HG02763 (cell line): Measurements from ENCODE around the gene NHLRC3.
A peak's percentile ranks its signal among the peaks of the same experiment; 100 is the strongest.
"Not testable (repeated sequence)": the region's sequence is repeated elsewhere in the genome, so short reads cannot be mapped to it uniquely, and the experiment has no call there.

ENCODE experiments used
- ATAC-seq: cut with Tn5 transposase; IDR thresholded peaks from one replicate; pipeline ENCODE4 v1.9.1; 2021; ENCODE audit warnings: mild to moderate bottlenecking, moderate library complexity; ENCODE audit not compliant: unreplicated experiment

The NHLRC3 gene

DNA sequence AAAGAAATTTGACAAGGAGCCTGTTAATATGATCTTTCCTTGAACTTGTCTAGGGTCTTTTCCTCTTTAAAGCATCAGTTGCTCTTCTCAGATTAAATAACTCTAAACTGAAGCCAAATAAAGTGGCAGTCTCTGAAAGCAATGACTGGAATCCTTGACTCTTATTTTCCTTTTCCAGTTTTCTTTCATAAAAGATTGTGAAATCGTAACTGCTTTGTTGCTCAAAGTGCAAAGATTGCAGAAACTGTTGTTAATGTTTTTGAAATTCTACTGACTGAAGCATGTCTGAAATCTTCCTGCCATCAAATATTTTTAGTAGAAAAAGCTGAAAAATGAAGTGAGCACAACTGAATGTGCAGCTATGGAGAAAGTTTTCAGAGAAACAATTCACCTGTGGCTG, 1.9 kb downstream of the NHLRC3 start:
- no peak for ATAC-seq

DNA sequence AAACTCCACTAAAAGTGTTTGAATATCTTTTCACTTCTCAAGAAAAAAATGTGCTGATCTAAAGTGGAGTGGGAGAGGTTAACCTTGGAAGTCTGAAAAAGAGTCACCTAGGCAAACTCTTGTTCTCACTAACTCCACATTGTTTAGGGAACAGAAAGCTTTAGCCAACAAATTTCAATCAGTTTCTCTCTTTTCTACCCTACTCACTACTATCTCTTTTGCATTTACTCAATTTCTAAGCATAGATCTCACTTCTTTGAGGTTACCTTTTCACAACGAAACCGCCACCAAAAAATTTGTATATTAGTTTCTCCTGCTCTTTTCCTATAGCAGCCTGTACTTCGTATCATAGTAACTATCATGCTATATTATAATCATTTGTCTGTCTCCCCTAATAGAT, 6.3 kb downstream of the NHLRC3 start:
- ATAC-seq: peak; percentile 69

DNA sequence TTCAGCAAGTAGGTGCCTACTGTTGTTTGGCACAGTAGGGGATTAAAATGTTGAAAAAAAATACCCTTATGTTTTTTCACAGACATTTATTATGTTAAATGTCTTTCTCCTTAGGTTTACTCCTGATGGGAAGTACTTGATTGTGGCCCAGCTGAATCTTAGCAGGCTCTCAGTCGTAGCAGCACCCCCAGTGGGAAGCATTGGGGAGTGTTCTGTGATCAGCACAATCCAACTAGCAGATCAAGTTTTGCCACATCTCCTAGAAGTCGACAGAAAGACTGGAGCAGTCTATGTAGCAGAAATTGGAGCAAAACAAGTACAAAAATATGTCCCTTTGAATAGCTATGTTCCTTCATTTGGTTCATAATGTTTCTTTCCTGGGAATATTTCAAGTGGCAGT, 9.3 kb downstream of the NHLRC3 start:
- no peak for ATAC-seq

DNA sequence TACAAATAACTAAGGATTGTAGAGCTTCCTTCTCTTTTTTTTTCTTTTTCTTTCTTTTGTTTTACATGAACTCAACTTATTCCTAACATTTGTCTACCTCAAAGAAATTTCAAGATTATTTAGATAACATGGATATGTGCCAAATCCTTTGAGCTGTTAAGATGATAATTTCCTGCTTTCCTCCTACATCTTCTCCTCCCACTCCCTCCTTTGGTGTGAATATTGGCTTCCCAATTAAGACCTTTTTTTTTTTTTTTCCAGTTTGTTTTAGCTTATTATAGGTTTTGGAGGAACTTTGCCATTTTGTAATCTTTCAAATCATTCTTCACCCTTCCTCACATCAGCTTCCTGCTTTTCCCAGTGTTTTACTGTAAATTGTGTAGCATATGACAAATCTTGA, 10.6 kb downstream of the NHLRC3 start:
- no peak for ATAC-seq

DNA sequence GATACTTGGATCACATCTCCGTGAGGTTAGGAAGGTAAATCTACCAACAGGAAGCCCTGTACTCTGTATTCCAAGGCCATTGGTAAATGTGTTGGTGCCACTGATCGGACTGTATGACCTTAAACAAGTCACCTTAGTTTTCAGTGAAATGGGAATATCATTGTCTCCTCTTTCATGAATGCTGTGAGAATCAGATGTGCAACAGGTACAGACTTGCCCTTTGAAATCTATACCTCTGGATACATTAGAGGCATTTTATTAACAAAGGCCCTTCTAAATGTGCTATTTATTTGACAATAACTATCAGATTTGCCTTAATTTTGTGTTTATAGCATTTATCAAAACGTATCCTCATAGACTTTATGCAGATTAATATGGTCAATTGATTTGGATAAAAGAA, 11.0 kb downstream of the NHLRC3 start:
- no peak for ATAC-seq

DNA sequence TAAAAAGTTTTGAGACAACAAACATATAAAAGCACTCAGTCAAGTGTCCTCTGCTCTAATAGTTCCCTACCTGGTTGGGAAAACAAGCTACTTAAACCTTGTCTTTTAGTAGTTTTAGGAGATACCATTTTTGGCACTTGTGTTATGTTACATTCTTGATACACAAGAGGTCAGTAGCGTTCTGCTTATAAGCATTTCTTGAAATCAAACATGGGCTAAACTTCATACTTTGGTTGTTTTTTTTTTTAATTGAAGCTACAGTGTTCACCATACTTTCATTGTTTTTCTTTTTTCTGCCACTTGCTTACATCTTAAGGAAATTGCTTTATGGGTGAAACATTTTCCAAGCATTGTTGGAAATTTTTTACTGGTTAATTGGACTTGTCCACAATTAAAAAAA, 12.9 kb downstream of the NHLRC3 start:
- no peak for ATAC-seq

DNA sequence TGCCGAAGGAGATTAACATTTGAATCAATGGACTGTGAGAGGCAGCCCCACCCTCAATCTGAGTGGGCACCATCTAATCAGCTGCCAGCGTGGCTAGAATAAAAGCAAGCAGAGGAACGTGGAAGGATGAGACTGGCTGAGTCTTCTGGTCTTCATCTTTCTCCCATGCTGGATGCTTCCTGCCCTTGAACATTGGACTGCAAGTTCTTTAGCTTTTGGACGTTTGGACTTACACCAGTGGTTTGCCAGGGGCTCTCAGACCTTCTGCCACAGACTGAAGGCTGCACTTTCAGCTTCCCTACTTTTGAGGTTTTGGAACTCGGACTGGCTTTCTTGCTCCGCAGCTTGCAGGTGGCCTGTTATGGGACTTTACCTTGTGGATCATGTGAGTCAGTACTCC, 14.7 kb downstream of the NHLRC3 start:
- no peak for ATAC-seq

DNA sequence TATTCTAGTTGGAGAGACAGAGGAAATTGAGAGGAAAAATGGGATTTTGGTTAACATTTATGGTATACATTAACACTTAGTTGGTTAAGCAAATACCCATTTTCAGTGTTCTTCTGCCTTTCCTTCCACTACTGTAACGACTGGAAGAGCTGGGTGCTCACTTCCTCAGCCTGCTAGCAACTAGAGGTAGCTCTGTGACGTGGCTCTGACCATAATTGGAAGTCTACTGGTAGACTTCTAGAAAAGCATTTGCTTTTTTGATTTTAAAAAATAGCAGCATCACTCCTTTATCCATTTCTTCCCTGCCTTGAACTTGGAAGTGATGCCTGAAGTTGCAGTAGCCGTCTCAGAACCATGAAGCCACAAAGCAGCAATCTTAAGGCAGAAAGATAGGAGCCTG, 15.9 kb downstream of the NHLRC3 start:
- ATAC-seq: no peak

DNA sequence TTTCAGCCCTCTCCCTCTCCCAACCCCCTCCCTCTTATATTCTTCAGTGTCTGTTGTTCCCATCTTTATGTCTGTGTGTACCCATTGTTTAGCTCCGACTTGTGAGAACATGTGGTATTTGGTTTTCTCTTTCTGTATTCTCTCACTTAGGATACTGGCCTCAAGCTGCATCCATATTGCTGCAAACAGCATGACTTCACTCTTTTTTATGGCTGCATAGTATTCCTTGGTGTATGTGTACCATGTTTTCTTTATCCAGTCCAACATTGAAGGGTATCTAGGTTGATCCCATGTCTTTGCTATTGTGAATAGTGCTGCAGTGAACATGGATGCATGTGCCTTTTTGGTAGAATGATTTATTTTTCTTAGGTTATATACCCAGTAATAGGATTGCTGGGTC, 17.8 kb downstream of the NHLRC3 start:
- no peak for ATAC-seq

DNA sequence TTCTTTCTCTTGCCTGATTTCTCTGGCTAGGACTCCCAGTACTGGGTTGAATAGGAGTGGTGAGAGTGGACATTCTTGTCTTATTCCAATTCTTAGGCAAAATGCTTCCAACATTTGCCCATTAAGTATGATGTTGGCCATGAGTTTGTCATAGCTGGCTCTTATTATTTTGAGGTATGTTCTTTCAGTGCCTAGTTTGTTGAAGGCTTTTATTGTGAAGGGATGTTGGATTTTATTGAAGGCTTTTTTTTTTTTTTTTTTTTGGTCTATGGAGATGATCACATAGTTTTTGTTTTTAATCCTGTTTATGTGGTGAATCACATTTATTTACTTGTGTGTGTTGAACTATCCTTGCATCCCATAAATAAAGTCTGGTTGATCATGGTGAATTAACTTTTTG, 19.8 kb downstream of the NHLRC3 start:
- ATAC-seq: no peak

DNA sequence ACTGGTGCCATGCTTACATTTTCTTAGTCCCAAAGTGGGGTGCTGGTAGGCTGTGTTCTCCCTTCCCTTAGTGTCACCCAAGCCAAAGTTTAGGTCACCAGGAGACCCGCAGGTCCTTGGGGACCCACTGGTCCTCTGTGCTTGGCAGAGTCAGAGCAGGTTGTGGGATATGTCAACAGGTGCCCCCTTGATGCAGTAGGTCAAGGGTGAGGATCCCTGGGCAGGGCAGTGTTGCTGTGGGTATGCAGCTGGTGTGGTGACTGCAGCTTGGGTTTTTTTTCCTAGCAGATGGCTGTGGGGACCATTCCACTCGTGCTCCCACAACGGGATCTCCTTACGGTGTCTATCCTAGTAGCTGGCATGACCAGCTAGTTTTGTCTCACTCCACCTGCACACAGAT, 23.7 kb downstream of the NHLRC3 start:
- ATAC-seq: no peak

DNA sequence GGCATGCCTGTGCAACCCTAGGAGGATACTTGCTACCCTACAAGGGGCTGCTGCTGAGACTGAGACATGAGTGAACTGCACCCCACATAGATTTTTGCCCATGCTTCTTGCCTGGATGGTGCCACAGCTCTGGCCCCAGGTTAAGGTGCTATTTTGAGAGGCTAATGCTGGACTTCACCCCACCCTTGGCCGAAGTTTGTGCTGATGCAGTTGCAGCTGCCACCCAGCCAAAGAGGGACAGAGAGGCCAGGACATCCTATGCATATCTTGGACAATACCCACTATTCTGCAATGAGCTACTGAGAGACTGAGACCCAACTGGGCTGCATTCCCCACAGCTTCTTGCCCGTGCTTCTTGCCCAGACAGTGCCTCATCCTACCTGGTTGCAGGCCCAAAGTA, 34.6 kb downstream of the NHLRC3 start:
- no peak for ATAC-seq

DNA sequence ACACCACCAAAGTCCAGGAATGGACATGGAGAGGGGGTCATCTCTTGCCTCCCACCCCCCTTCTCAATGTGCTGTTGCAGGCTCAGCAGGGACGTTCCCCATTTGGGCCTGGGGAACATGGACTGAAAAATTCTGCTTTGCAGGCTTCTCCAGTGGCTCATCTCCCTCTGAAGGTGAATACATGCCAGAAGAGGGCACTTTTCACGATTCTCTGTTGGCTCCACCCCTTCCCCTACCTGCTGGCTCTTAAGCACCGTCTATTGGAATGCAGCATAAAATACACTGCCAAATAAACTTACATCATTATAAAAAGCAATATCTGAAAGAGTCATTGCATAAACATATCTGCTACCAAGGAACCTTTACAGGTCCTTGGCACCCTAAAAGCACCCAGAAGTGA, 35.7 kb downstream of the NHLRC3 start:
- no peak for ATAC-seq

DNA sequence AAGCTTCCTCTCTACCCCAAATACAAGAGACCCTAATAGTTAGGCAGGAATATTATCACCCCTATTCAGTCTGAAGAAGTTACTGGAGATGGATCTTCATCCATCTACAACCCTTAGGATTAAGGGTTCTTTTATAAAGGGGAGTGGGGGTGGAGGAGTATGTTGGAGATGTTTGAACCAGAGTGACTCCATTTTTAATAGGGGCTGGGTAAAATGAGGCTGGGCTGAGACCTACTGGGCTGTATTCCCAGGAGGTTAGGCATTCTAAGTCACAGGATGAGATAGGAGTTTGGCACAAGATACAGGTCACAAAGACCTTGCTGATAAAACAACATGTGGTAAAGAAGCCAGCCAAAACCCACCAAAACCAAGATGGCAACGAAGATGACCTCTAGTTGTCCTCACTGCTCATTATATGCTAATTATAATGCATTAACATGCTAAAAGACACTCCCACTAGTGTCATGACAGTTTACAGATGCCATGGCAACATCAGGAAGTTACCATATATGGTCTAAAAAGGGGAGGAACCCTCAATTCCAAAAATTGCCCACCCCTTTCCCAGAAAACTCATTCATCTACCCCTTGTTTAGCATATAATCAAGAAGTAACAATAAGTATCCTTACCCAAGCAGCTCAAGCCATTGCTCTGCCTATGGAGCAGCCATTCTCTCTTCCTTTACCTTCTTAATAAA, 48.1 kb downstream of the NHLRC3 start:
- not testable (repeated sequence) for ATAC-seq

DNA sequence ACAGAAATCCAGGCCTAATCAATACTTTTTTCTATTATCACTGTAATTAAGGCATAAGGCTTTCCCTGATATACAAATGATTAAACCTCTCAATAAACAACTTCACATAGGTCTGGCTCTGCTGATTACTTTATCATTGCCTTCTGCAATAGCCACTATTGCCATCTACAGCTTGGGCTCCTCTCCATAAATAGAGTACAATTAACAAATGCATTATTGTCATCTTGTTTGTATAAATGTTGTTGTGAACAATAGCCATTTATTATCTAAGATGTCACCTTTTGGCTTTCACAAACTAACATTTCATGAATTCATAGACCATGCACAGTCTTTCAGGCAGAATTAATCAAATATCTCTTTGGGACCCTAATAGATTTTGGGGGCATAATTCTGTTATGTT, 53.3 kb downstream of the NHLRC3 start:
- ATAC-seq: no peak

DNA sequence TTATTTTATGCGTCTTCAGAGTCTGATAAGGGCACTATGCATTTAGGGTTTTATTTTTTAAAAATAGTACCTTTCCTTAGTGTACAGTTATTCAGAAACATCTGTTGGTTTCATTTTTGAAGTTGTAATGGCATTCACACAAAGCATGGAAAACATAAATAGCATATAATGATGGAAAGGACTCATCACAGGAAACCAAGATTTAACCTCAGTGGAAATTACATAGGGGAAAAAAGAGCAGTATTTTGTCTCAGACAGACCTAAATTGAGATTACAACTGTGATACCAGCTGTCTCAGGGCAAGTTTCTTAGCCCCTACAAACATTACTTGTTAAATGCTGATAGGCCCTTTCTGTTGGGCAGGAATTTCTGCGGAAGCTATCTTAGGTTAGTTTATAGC, 57.2 kb downstream of the NHLRC3 start:
- no peak for ATAC-seq

DNA sequence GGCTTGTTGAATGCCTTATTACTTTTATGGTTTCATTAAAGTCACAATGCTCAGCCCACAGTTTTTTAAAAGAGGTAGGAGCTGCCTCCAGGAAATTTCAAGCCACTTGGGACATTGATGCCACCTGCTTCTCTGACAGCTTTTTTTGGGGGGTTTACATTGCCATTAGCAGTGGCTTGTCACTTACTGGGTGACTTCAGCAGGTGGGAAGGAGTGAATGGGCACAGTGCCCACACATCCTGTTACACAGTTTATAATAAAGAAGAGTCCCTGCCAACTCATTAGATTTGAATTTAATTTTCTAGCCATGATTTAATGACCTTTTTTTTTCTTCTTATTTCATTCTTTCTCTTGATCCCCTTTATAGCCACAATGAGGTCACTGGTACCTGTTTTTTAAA, 61.0 kb downstream of the NHLRC3 start:
- no peak for ATAC-seq
